ENCODE measurements around the gene SEMA3B.

The SEMA3B gene

DNA sequence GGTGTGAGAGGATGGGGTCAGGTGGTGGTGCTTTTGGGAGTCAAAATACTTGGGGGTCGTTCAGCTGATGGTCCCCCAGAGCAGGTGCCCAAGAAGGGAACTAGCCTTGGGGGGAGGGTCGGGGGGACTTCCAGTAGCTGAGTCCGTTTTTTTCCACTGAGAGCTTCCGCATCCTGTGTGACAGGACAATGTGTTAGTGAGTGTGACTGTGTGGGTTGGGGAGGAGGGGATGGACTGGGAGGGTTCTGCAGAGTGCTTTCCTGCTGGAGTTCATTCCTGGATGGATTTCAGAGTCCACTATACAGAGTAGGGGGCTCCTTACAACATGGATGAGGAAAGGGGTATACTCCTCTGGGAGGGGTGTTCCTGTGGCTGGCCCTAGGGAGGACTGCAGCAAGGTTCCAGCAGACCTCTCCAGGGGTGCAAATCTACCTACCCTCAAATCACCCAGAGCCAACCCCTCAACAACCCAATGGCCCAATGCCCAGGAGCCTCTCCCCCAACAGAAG, 54.2 kb downstream of the SEMA3B start:
- H3K36me3 ChIP-seq (ENCODE audit: control insufficient read depth, insufficient read depth, low read length) = peaks cover 18% of the 10 kb centered on the region
- no peak overlapping the region for H3K27ac ChIP-seq (ENCODE audit: low read length)
- WGBS (ENCODE audit: insufficient coverage, insufficient read length) = no CpG with 5 or more reads among the region's 4 CpGs
- H3K9me3 ChIP-seq (ENCODE audit: control insufficient read depth, insufficient read depth, low read length) = no peaks in the 10 kb centered on the region
- peaks cover 8% of the 10 kb centered on the region for H3K4me1 ChIP-seq (ENCODE audit: control insufficient read depth, insufficient read depth, low read length)
- no peaks in the 10 kb centered on the region for H3K27me3 ChIP-seq (ENCODE audit: control insufficient read depth, insufficient read depth, low read length)
- H3K4me3 ChIP-seq (ENCODE audit: low read length) = no peak overlapping the region
- DNase-seq (ENCODE audit: low read depth, low spot score) = no peak

GRCh38 chr3:50323614-50324199, 54.8 kb downstream of the SEMA3B start:
- Histone ChIP-seq H3K4me3 (ENCODE audit: low read length) (no peak overlapping the region), H3K4me1 (ENCODE audit: control insufficient read depth, insufficient read depth, low read length) (peaks cover 8% of the 10 kb centered on the region), H3K36me3 (ENCODE audit: control insufficient read depth, insufficient read depth, low read length) (peaks cover 12% of the 10 kb centered on the region), H3K27ac (ENCODE audit: low read length) (no peak overlapping the region), H3K27me3 (ENCODE audit: control insufficient read depth, insufficient read depth, low read length) (no peaks in the 10 kb centered on the region), H3K9me3 (ENCODE audit: control insufficient read depth, insufficient read depth, low read length) (no peaks in the 10 kb centered on the region)
- no peak for DNase-seq (ENCODE audit: low read depth, low spot score)
- WGBS (ENCODE audit: insufficient coverage, insufficient read length) = no CpG with 5 or more reads among the region's 5 CpGs

DNA sequence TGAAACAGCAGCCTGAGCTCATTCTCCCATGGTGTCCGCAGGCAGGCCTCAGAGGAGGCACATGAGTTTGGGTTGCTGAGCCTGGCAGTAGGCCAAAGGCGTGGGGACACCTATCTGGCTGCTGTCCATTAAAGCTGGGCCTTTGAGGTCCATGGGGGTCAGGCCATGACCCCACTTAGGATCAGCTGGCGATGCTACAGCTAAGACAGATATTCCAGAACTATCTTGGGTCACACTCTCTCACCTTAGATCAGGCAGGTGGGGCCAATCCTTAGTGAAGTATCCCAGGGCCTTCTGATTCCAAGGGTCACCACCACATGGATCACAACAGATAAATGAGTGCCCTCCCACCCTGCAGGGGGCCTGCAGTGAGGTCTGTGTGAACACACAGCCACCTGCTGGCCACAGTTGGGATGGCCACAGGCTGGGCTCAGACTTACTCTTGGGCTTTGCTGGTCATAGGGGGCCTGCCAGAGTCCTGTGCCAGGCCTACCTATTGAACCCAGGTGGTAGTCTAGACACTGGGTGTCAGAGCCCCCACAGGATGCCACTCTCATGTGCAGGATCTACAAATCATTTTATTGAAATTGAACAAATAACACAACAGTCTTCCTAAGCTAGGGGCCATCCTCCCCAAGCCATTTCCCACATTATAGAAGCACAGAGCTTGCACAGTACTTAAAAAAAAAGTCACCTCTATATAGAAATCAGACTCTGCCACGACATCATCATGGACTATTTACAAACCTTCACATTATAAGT, 55.6 kb downstream of the SEMA3B start:
- no peak overlapping the region for H3K27ac ChIP-seq (ENCODE audit: low read length)
- no peaks in the 10 kb centered on the region for H3K27me3 ChIP-seq (ENCODE audit: control insufficient read depth, insufficient read depth, low read length)
- H3K9me3 ChIP-seq (ENCODE audit: control insufficient read depth, insufficient read depth, low read length) = no peaks in the 10 kb centered on the region

DNA sequence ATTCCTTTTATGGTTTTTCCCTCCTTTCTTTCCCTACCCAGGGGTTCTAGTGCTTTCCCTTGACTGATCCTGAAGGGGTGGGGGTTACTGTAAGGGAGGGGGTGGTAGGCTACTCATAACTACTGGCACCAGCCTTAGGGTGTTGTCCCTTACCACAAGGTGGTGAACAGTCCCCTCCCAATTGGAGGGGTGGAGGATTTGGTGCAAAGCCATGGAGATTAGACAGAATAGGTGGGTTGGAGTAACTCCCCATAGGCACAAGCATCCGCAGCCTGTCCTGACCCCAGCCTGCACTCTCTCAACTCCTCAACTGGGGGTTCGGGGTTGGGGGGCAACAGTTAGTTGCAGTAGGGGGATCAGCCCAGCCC, 56.1 kb downstream of the SEMA3B start:
- Histone ChIP-seq H3K36me3 (ENCODE audit: control insufficient read depth, insufficient read depth, low read length) (peaks cover 7% of the 10 kb centered on the region; the same call in 1 of the 2 replicates), H3K27me3 (ENCODE audit: control insufficient read depth, insufficient read depth, low read length) (no peaks in the 10 kb centered on the region), H3K4me3 (ENCODE audit: low read length) (no peak overlapping the region), H3K27ac (ENCODE audit: low read length) (no peak overlapping the region), H3K9me3 (ENCODE audit: control insufficient read depth, insufficient read depth, low read length) (no peaks in the 10 kb centered on the region), H3K4me1 (ENCODE audit: control insufficient read depth, insufficient read depth, low read length) (peaks cover 5% of the 10 kb centered on the region)
- no CpG with 5 or more reads among the region's 2 CpGs for WGBS (ENCODE audit: insufficient coverage, insufficient read length)
- no peak for DNase-seq (ENCODE audit: low read depth, low spot score)

More for the DNA sequence above, 55.6 kb downstream of the SEMA3B start:
- Histone ChIP-seq H3K36me3 (ENCODE audit: control insufficient read depth, insufficient read depth, low read length) (peaks cover 4% of the 10 kb centered on the region), H3K4me1 (ENCODE audit: control insufficient read depth, insufficient read depth, low read length) (peaks cover 8% of the 10 kb centered on the region), H3K4me3 (ENCODE audit: low read length) (no peak overlapping the region)
- no CpG with 5 or more reads among the region's 4 CpGs for WGBS (ENCODE audit: insufficient coverage, insufficient read length)
- no peak for DNase-seq (ENCODE audit: low read depth, low spot score)

GRCh38 chr3:50325497-50326181, 56.7 kb downstream of the SEMA3B start:
- Histone ChIP-seq H3K27ac (ENCODE audit: low read length) (no peak overlapping the region), H3K9me3 (ENCODE audit: control insufficient read depth, insufficient read depth, low read length) (no peaks in the 10 kb centered on the region), H3K27me3 (ENCODE audit: control insufficient read depth, insufficient read depth, low read length) (no peaks in the 10 kb centered on the region), H3K36me3 (ENCODE audit: control insufficient read depth, insufficient read depth, low read length) (peaks cover 11% of the 10 kb centered on the region), H3K4me3 (ENCODE audit: low read length) (no peak overlapping the region), H3K4me1 (ENCODE audit: control insufficient read depth, insufficient read depth, low read length) (peaks cover 3% of the 10 kb centered on the region; the same call in 1 of the 2 replicates)
- DNase-seq (ENCODE audit: low read depth, low spot score) = no peak
- WGBS (ENCODE audit: insufficient coverage, insufficient read length) = no CpG with 5 or more reads among the region's 11 CpGs

DNA sequence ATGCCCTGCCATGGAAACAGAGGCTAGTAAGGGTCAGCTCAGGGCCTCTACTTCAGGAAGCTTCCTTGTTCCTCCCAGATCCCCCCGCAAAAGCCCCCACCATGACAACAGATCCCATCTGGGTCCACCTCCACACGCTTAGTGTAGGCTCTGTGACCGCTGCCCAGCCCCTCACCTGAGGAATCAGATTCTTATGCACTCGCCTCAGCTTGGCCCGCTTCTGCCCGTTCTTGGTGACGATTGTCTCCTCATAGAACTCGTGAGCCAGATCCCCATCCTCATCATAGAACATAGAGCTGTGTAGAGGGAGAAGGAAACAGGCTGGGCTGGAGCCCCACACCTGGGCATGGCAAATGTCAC, 57.2 kb downstream of the SEMA3B start:
- Histone ChIP-seq H3K4me3 (ENCODE audit: low read length) (no peak overlapping the region), H3K36me3 (ENCODE audit: control insufficient read depth, insufficient read depth, low read length) (peaks cover 13% of the 10 kb centered on the region), H3K27me3 (ENCODE audit: control insufficient read depth, insufficient read depth, low read length) (no peaks in the 10 kb centered on the region), H3K27ac (ENCODE audit: low read length) (no peak overlapping the region), H3K9me3 (ENCODE audit: control insufficient read depth, insufficient read depth, low read length) (no peaks in the 10 kb centered on the region), H3K4me1 (ENCODE audit: control insufficient read depth, insufficient read depth, low read length) (peaks cover 3% of the 10 kb centered on the region; the same call in 1 of the 2 replicates)
- no CpG with 5 or more reads among the region's 8 CpGs for WGBS (ENCODE audit: insufficient coverage, insufficient read length)
- no peak for DNase-seq (ENCODE audit: low read depth, low spot score)

DNA sequence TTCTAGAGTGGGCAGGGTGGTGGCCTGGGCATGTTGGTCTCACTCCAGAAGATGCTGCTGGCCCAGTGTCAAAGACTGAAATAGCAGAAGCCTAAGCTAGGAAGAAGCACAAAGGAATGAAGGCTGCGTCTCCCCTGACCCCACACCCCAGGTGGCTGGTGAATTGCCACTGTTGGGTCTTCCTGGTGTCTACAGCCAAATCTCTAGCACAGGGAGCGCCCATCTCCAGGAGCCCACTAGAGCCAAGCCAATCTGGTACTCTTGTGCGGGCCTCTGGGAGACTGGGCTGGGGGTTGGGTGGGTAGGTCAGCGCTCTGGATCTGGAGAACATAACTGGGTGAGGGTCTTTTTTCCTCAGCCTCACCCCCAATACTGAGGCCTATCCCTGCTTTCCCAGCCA, 58.2 kb downstream of the SEMA3B start:
- peaks cover 18% of the 10 kb centered on the region for H3K36me3 ChIP-seq (ENCODE audit: control insufficient read depth, insufficient read depth, low read length)
- H3K4me1 ChIP-seq (ENCODE audit: control insufficient read depth, insufficient read depth, low read length) = peaks cover 3% of the 10 kb centered on the region; the same call in 1 of the 2 replicates
- H3K27ac ChIP-seq (ENCODE audit: low read length) = no peak overlapping the region
- no peaks in the 10 kb centered on the region for H3K27me3 ChIP-seq (ENCODE audit: control insufficient read depth, insufficient read depth, low read length)
- no peak for DNase-seq (ENCODE audit: low read depth, low spot score)
- H3K4me3 ChIP-seq (ENCODE audit: low read length) = peak overlapping the region; percentile 84; the same call in 1 of the 2 replicates
- H3K9me3 ChIP-seq (ENCODE audit: control insufficient read depth, insufficient read depth, low read length) = no peaks in the 10 kb centered on the region
- WGBS (ENCODE audit: insufficient coverage, insufficient read length) = no CpG with 5 or more reads among the region's 4 CpGs
